Esophagus (tissue), 2 donors: Measurements from ENCODE around the gene KCNT2. TPM values are rescaled to one million over a fixed set of nuclear protein-coding genes. Genes with fewer than 3 reads are reported as not detected.

ENCODE experiments used
- H3K27ac ChIP-seq, 2 donors: one replicate each; pipeline ENCODE4 v1.5.1; 2013; ENCODE audit warnings: low read depth in 2 of 2, mild to moderate bottlenecking in 2 of 2, inconsistent platforms in 1 of 2, low read length in 1 of 2, moderate library complexity in 1 of 2
- H3K27me3 ChIP-seq, 2 donors: one replicate each; pipeline ENCODE4 v1.6.1; 2013; ENCODE audit warnings: low read length in 2 of 2, control low read depth in 1 of 2, mild to moderate bottlenecking in 1 of 2; ENCODE audit not compliant: insufficient read depth in 2 of 2, control insufficient read depth in 1 of 2
- H3K36me3 ChIP-seq, 2 donors: one replicate each; pipeline ENCODE4 v1.6.1; 2013; ENCODE audit warnings: low read length in 1 of 2; ENCODE audit not compliant: control insufficient read depth in 2 of 2, insufficient read depth in 2 of 2
- H3K4me1 ChIP-seq, 2 donors: one replicate each; pipeline ENCODE4 v1.6.1; 2013; ENCODE audit warnings: low read length in 1 of 2; ENCODE audit not compliant: control insufficient read depth in 2 of 2, insufficient read depth in 2 of 2
- H3K4me3 ChIP-seq, 2 donors: one replicate each; pipeline ENCODE4 v1.5.1; 2013; ENCODE audit warnings: low read length in 2 of 2, mild to moderate bottlenecking in 2 of 2, low read depth in 1 of 2, moderate library complexity in 1 of 2
- H3K9me3 ChIP-seq, 2 donors: one replicate each; pipeline ENCODE4 v1.6.1; 2013; ENCODE audit warnings: mild to moderate bottlenecking in 2 of 2, low read depth in 1 of 2, low read length in 1 of 2, moderate library complexity in 1 of 2; ENCODE audit not compliant: control insufficient read depth in 2 of 2, insufficient read depth in 1 of 2
- WGBS, 2 donors: extraction: QIAGEN DNeasy Blood & Tissue Kit; methylation state at CpG; one replicate each; pipeline ENCODE4 v1.1.7; 2013; 5-methylcytosine and 5-hydroxymethylcytosine counted together
- polyA plus RNA-seq, 2 donors: library from polyadenylated mRNA; stranded (reverse); fragments of 200-250 nt; gene quantifications; one replicate each; pipeline ENCODE4 v1.2.3, GENCODE V29; 2013
- donor health status: healthy with polysubstance abuse.
- donor health status: Bipolar disorder and iron deficiency.

Gene KCNT2
- polyA plus RNA-seq, 2 donors, result 0.22 to 0.49 TPM

DNA sequence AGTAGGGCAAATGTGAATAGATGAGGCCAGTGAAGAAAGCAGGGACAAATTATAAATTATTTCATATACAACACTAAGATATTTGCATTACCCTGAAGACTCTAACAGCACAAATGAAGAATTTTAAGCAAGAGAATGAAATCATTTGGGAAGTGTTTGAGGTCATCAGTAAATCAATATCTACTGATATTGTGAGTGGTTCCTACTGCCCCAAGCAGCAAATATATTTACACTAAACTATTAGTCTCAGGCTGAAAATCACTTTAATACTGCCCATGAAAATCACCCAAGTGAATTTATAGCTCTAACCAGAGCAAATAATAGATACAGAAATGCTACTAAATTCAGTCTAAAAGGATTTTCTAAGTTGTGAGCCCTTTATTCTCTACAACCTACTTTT is 163.6 kb downstream of the KCNT2 start:
- Histone ChIP-seq H3K4me1 (no peaks in the 10 kb centered on the region), H3K27me3 (no peaks in the 10 kb centered on the region), H3K36me3 (no peaks in the 10 kb centered on the region), H3K4me3 (no peak overlapping the region), H3K27ac (no peak overlapping the region), H3K9me3 (no peaks in the 10 kb centered on the region)

GRCh38 chr1:196442366-196442765 is 165.9 kb downstream of the KCNT2 start:
- no peaks in the 10 kb centered on the region for H3K9me3 ChIP-seq
- no peak overlapping the region for H3K27ac ChIP-seq
- H3K36me3 ChIP-seq, result no peaks in the 10 kb centered on the region
- H3K4me1 ChIP-seq, result no peaks in the 10 kb centered on the region
- 83 to 93% methylated on average over 3 of the region's 3 CpGs for WGBS, 2 donors
- no peak overlapping the region for H3K4me3 ChIP-seq
- no peaks in the 10 kb centered on the region for H3K27me3 ChIP-seq

GRCh38 chr1:196440711-196441110 is 167.5 kb downstream of the KCNT2 start:
- Histone ChIP-seq H3K4me1 (no peaks in the 10 kb centered on the region), H3K27ac (no peak overlapping the region), H3K36me3 (no peaks in the 10 kb centered on the region), H3K4me3 (no peak overlapping the region), H3K9me3 (no peaks in the 10 kb centered on the region), H3K27me3 (no peaks in the 10 kb centered on the region)
- 70 to 75% methylated on average over 1 of the region's 1 CpG for WGBS, 2 donors

- 24 to 25% methylated on average over 2 of the region's 2 CpGs for WGBS, 2 donors
- Histone ChIP-seq H3K27me3 (no peaks in the 10 kb centered on the region), H3K36me3 (no peaks in the 10 kb centered on the region), H3K9me3 (no peaks in the 10 kb centered on the region), H3K4me1 (no peaks in the 10 kb centered on the region), H3K27ac (no peak overlapping the region), H3K4me3 (no peak overlapping the region)
These were observed 169.9 kb downstream of the KCNT2 start for GRCh38 chr1:196438329-196438728.

GRCh38 chr1:196437671-196438070 is 170.6 kb downstream of the KCNT2 start:
- H3K27me3 ChIP-seq, result no peaks in the 10 kb centered on the region
- no peak overlapping the region for H3K27ac ChIP-seq
- no peaks in the 10 kb centered on the region for H3K4me1 ChIP-seq
- no peak overlapping the region for H3K4me3 ChIP-seq
- H3K36me3 ChIP-seq, result no peaks in the 10 kb centered on the region
- no peaks in the 10 kb centered on the region for H3K9me3 ChIP-seq

DNA sequence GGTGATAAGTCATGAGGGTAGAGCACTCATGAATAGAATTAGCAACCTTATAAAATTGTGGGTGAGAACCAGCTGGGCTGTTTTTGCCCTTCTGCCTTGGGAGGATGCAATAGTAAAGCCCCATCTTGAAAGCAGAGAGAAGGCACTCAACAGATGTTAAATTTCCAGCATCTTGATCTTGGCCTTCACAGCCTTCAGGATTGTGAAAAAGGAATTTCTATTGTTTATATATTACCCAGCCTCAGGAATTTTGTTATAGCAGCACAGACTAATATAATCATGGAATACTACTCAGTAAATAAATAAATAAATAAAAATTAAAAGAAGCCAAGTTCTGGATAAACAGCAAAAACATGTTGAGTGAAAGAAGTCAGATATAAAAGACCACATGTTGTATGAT is 175.2 kb downstream of the KCNT2 start:
- H3K36me3 ChIP-seq, result no peaks in the 10 kb centered on the region

GRCh38 chr1:196427976-196428734 is 180.1 kb downstream of the KCNT2 start:
- no peaks in the 10 kb centered on the region for H3K4me1 ChIP-seq
- no peaks in the 10 kb centered on the region for H3K36me3 ChIP-seq
- 76 to 79% methylated on average over 5 of the region's 5 CpGs for WGBS, 2 donors
- no peak overlapping the region for H3K27ac ChIP-seq
- H3K4me3 ChIP-seq, result no peak overlapping the region
- no peaks in the 10 kb centered on the region for H3K27me3 ChIP-seq
- H3K9me3 ChIP-seq, result no peaks in the 10 kb centered on the region

More for the DNA sequence above, 175.2 kb downstream of the KCNT2 start:
- H3K9me3 ChIP-seq, result no peaks in the 10 kb centered on the region
- H3K4me1 ChIP-seq, result no peaks in the 10 kb centered on the region
- H3K27me3 ChIP-seq, result no peaks in the 10 kb centered on the region
- no peak overlapping the region for H3K4me3 ChIP-seq
- no peak overlapping the region for H3K27ac ChIP-seq

GRCh38 chr1:196425513-196425912 is 182.7 kb downstream of the KCNT2 start:
- H3K4me3 ChIP-seq, result no peak overlapping the region
- H3K36me3 ChIP-seq, result no peaks in the 10 kb centered on the region
- no peaks in the 10 kb centered on the region for H3K27me3 ChIP-seq
- no peaks in the 10 kb centered on the region for H3K9me3 ChIP-seq
- no peak overlapping the region for H3K27ac ChIP-seq
- WGBS, 2 donors, result 81 to 88% methylated on average over 1 of the region's 1 CpG
- H3K4me1 ChIP-seq, result no peaks in the 10 kb centered on the region

- no peaks in the 10 kb centered on the region for H3K27me3 ChIP-seq
- no peak overlapping the region for H3K27ac ChIP-seq
- no peaks in the 10 kb centered on the region for H3K36me3 ChIP-seq
- H3K9me3 ChIP-seq, result no peaks in the 10 kb centered on the region
- H3K4me3 ChIP-seq, result no peak overlapping the region
- no peaks in the 10 kb centered on the region for H3K4me1 ChIP-seq
These were observed 184.6 kb downstream of the KCNT2 start for GRCh38 chr1:196423612-196424011.

DNA sequence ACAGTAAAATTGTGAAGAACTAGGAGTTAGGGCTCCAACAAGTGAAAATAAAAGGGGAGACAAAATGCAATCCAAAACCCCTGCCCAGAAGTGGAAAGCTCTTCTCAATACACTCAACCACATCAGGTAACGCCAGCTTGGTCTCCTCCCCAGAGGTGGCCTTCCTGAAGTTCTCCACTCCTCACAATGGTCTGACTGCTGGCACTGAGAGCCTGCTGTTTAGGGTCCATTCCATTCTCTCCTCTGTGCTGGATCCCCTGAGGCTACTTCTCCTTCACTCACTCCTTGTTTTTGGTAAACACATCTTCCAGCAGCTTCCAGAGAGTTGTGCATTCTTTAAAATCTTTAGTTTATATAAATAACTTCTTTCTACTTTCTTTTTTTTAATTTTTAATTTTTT is 189.5 kb downstream of the KCNT2 start:
- 88 to 94% methylated on average over 1 of the region's 1 CpG for WGBS, 2 donors
- H3K9me3 ChIP-seq, result no peaks in the 10 kb centered on the region
- no peaks in the 10 kb centered on the region for H3K27me3 ChIP-seq
- no peak overlapping the region for H3K4me3 ChIP-seq
- H3K36me3 ChIP-seq, result no peaks in the 10 kb centered on the region
- H3K4me1 ChIP-seq, result no peaks in the 10 kb centered on the region
- no peak overlapping the region for H3K27ac ChIP-seq
